Measurements from ENCODE around the gene DTNB. TPM values are rescaled to one million over a fixed set of nuclear protein-coding genes. Genes with fewer than 3 reads are reported as not detected.

Gene DTNB
- total and polyA plus RNA-seq, 10 of the 15 experiments (the other 5 are each of a cell fraction or from before 2014, with no cell fraction given): 4.5 to 30.6 (median 11.9) TPM

GRCh38 chr2:25473131-25473530 is 200.2 kb downstream of the DTNB start:
- intact Hi-C loops (cut with micrococcal nuclease; ENCODE audit: unreplicated experiment): no loop called here
- Histone ChIP-seq H3K27ac (ENCODE audit: control insufficient read depth, insufficient read depth) (no peak overlapping the region), H3K79me2 (ENCODE audit: control insufficient read depth, insufficient read depth, low read length) (no peaks in the 10 kb centered on the region), H2AFZ (ENCODE audit: control insufficient read depth, low read depth, low read length) (no peak overlapping the region), H4K20me1 (ENCODE audit: control insufficient read depth, insufficient read depth) (no peaks in the 10 kb centered on the region), H3K36me3 (ENCODE audit: control insufficient read depth in 2 of 2, insufficient read depth in 2 of 2, low read length in 1 of 2) (peaks cover 0 to 3% of the 10 kb centered on the region in 2 experiments; a peak in 1 of 4 replicates), H3K9me3 (replicated peaks; ENCODE audit: control insufficient read depth, insufficient read depth, low read length) (peaks cover 4% of the 10 kb centered on the region), H3K4me1 (ENCODE audit: control insufficient read depth, insufficient read depth, low read length) (no peaks in the 10 kb centered on the region), H3K9ac (ENCODE audit: control insufficient read depth, insufficient read depth, low read length) (no peak overlapping the region), H3K4me2 (ENCODE audit: control insufficient read depth, insufficient read depth) (no peak overlapping the region), H3K4me3 (no peak overlapping the region), H3K27me3 (replicated peaks in 1 of 2; ENCODE audit: control insufficient read depth in 2 of 2, insufficient read depth in 2 of 2, low read length in 1 of 2) (no peaks in the 10 kb centered on the region)
- in situ Hi-C loops (cut with MboI): no loop called here
- BruUV-seq (replicated peaks): no TSS peak
- ATAC-seq: no peak
- TF ChIP-seq ZBTB40 (IDR thresholded peaks at IDR 0.05; ENCODE audit: borderline replicate concordance) (no peak), NRF1 (conservative IDR thresholded peaks at IDR 0.05; ENCODE audit: low read depth, low read length) (no peak), SRF (IDR thresholded peaks at IDR 0.05; ENCODE audit: low read depth in 2 of 2, low read length in 2 of 2) (no peak), BACH1 (IDR thresholded peaks at IDR 0.05; ENCODE audit: borderline replicate concordance) (no peak), RELA (IDR thresholded peaks at IDR 0.05; ENCODE audit: borderline replicate concordance, partially characterized antibody) (no peak), POU2F2 (IDR thresholded peaks at IDR 0.05; ENCODE audit: borderline replicate concordance, low read depth, low read length) (no peak), TCF3 (IDR thresholded peaks at IDR 0.05; ENCODE audit: borderline replicate concordance, insufficient read depth, low read depth, low read length) (no peak), RBBP5 (conservative IDR thresholded peaks at IDR 0.05) (no peak)
- TF ChIP-seq, protein P1, sequence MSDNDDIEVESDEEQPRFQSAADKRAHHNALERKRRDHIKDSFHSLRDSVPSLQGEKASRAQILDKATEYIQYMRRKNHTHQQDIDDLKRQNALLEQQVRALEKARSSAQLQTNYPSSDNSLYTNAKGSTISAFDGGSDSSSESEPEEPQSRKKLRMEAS (IDR thresholded peaks at IDR 0.05; ENCODE audit: low read depth, low read length): no peak
- SMC1A ChIA-PET (ENCODE audit: uncharacterized antibody, unreplicated experiment): interaction anchor here (0.6 to 1.7 kb wide), 3 partner anchors 11 to 48 kb away, joined by 3 to 4 read pairs (median 3); no protein-coding TSS in a partner anchor
- DNase-seq (ENCODE audit: low read depth, low spot score): no peak
- WGBS (ENCODE audit: insufficient coverage, insufficient replicate concordance, low lambda C conversion rate, missing lambda C conversion rate): 53% methylated on average over 1 of the region's 1 CpG
- POLR2A ChIA-PET: interaction anchor here (1.4 kb wide), 1 partner anchor 23 kb away, joined by 3 read pairs; no protein-coding TSS in a partner anchor
- CTCF ChIA-PET: no interaction called here
- RAD21 ChIA-PET (ENCODE audit: unreplicated experiment): interaction anchor here (1.2 kb wide), 1 partner anchor 73 kb away, joined by 3 read pairs; no protein-coding TSS in a partner anchor
- no peak for FAIRE-seq

Measured in GM12878 (cell line).